NB4 (cell line): ENCODE measurements around the gene EMC1.
"Not testable (repeated sequence)": the region's sequence is repeated elsewhere in the genome, so short reads cannot be mapped to it uniquely, and the experiment has no call there.

Source experiments
- MYC ChIP-seq: IDR thresholded peaks from 2 replicates; pipeline ENCODE4 v1.6.1; 2011; ENCODE audit warnings: low read depth, low read length
- POLR2A ChIP-seq: IDR thresholded peaks from 2 replicates; pipeline ENCODE4 v1.6.1; 2011; ENCODE audit warnings: mild to moderate bottlenecking; ENCODE audit not compliant: insufficient read length; ENCODE audit errors: extremely low read depth
- TF ChIP-seq, protein P1 (sequence below): IDR thresholded peaks from one replicate; pipeline ENCODE4 v1.5.1; 2012; ENCODE audit warnings: low read depth, low read length

DNA sequence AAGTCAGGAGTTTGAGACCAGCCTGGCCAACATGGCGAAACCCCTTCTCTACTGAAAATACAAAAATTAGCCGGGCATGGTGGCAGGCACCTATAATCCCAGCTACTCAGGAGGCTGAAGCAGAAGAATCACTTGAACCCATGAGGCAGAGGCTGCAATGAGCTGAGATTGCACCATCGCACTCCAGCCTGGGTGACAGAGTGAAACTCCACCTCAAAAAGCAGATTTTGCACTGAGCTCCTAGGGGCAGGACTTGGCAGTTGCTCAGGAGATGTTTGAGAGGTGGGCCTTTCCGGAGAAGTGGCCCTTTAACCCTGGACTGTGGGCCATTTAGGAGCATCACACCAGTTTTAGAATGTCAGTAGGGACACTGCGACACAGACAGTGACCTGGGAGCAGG, 5.0 kb upstream of the EMC1 start:
- TF ChIP-seq, protein P1, sequence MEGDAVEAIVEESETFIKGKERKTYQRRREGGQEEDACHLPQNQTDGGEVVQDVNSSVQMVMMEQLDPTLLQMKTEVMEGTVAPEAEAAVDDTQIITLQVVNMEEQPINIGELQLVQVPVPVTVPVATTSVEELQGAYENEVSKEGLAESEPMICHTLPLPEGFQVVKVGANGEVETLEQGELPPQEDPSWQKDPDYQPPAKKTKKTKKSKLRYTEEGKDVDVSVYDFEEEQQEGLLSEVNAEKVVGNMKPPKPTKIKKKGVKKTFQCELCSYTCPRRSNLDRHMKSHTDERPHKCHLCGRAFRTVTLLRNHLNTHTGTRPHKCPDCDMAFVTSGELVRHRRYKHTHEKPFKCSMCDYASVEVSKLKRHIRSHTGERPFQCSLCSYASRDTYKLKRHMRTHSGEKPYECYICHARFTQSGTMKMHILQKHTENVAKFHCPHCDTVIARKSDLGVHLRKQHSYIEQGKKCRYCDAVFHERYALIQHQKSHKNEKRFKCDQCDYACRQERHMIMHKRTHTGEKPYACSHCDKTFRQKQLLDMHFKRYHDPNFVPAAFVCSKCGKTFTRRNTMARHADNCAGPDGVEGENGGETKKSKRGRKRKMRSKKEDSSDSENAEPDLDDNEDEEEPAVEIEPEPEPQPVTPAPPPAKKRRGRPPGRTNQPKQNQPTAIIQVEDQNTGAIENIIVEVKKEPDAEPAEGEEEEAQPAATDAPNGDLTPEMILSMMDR: not testable (repeated sequence)
- not testable (repeated sequence) for TF ChIP-seq MYC, POLR2A
